KMS-11 (cell line): ENCODE measurements around the gene CRLF1.

Experiments
- H2AFZ ChIP-seq: fragments of 200-600 bp; sonication (generic); 2 replicates; pipeline ENCODE4 v1.6.1; 2016; ENCODE audit warnings: antibody characterized with exemption, mixed run types, low read depth
- H3K27ac ChIP-seq: fragments of 200-600 bp; sonication (generic); 2 replicates; pipeline ENCODE4 v1.6.1; 2016; ENCODE audit warnings: mild to moderate bottlenecking, mixed run types
- H3K27me3 ChIP-seq: fragments of 200-600 bp; sonication (generic); 2 replicates; pipeline ENCODE4 v1.6.1; 2017; ENCODE audit warnings: mild to moderate bottlenecking, low read depth, mixed run types, moderate library complexity; ENCODE audit not compliant: insufficient read depth
- H3K36me3 ChIP-seq: fragments of 200-600 bp; sonication (generic); 2 replicates; pipeline ENCODE4 v1.6.1; 2017; ENCODE audit warnings: mild to moderate bottlenecking, mixed run types; ENCODE audit not compliant: insufficient read depth
- H3K4me1 ChIP-seq: fragments of 200-600 bp; sonication (generic); 2 replicates; pipeline ENCODE4 v1.6.1; 2016; ENCODE audit warnings: mild to moderate bottlenecking, low read depth, mixed run types; ENCODE audit not compliant: poor library complexity, severe bottlenecking
- H3K4me2 ChIP-seq: fragments of 200-600 bp; sonication (generic); 2 replicates; pipeline ENCODE4 v1.7.0; 2016; ENCODE audit warnings: mild to moderate bottlenecking, mixed run types
- H3K4me3 ChIP-seq: fragments of 200-600 bp; sonication (generic); IDR thresholded peaks from 2 replicates; pipeline ENCODE4 v1.6.1; 2017; ENCODE audit warnings: low read depth, low read length, mixed read lengths; ENCODE audit not compliant: insufficient read depth
- H3K79me2 ChIP-seq: fragments of 200-600 bp; sonication (generic); 2 replicates; pipeline ENCODE4 v1.6.1; 2016; ENCODE audit warnings: low read depth, mixed run types; ENCODE audit not compliant: insufficient read depth
- H3K9ac ChIP-seq: fragments of 200-600 bp; sonication (generic); 2 replicates; pipeline ENCODE4 v1.6.1; 2016; ENCODE audit warnings: mild to moderate bottlenecking, mixed run types
- H4K20me1 ChIP-seq: fragments of 200-600 bp; sonication (generic); 2 replicates; pipeline ENCODE4 v1.6.1; 2016; ENCODE audit warnings: mild to moderate bottlenecking, mixed run types; ENCODE audit not compliant: insufficient read depth
- CTCF ChIP-seq: fragments of 200-600 bp; sonication (generic); conservative IDR thresholded peaks from 2 replicates; pipeline ENCODE4 v1.6.1; 2017; ENCODE audit warnings: low read depth, mild to moderate bottlenecking, antibody characterized with exemption, low read length, moderate library complexity, mixed read lengths

CRLF1 gene

DNA sequence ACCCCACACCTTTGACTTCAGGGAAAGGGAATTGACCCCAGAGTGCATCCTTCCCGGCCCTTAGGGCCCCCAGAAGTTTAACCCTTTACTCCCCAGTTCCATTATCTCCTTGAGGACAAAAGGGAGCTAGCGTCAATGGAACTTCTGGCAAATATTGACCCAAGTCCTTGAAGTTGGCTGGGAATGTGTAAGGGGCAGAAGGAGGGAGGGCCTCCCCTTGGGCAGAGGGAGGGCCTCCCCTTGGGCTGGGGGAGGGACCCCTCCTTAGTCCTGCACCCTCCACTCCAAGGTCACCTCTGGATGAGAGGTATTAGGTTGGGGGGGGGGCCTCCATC lies 3.1 kb upstream of the CRLF1 start:
- Histone ChIP-seq H3K4me1 (no peaks in the 10 kb centered on the region), H3K4me3 (no peak overlapping the region), H3K9ac (no peak overlapping the region), H4K20me1 (no peaks in the 10 kb centered on the region), H2AFZ (no peak overlapping the region), H3K27ac (no peak overlapping the region), H3K79me2 (no peaks in the 10 kb centered on the region), H3K36me3 (no peaks in the 10 kb centered on the region), H3K27me3 (peaks cover 90% of the 10 kb centered on the region), H3K4me2 (no peak overlapping the region)
- no peak for TF ChIP-seq CTCF

- TF ChIP-seq CTCF, result no peak
- Histone ChIP-seq H3K4me3 (no peak overlapping the region), H3K27me3 (peaks cover 90% of the 10 kb centered on the region), H3K79me2 (no peaks in the 10 kb centered on the region), H3K9ac (no peak overlapping the region), H3K27ac (no peak overlapping the region), H3K36me3 (no peaks in the 10 kb centered on the region), H3K4me2 (no peak overlapping the region), H4K20me1 (no peaks in the 10 kb centered on the region), H3K4me1 (no peaks in the 10 kb centered on the region), H2AFZ (no peak overlapping the region)
Observed at GRCh38 chr19:18608805-18609716, 2.5 kb upstream of the CRLF1 start.

DNA sequence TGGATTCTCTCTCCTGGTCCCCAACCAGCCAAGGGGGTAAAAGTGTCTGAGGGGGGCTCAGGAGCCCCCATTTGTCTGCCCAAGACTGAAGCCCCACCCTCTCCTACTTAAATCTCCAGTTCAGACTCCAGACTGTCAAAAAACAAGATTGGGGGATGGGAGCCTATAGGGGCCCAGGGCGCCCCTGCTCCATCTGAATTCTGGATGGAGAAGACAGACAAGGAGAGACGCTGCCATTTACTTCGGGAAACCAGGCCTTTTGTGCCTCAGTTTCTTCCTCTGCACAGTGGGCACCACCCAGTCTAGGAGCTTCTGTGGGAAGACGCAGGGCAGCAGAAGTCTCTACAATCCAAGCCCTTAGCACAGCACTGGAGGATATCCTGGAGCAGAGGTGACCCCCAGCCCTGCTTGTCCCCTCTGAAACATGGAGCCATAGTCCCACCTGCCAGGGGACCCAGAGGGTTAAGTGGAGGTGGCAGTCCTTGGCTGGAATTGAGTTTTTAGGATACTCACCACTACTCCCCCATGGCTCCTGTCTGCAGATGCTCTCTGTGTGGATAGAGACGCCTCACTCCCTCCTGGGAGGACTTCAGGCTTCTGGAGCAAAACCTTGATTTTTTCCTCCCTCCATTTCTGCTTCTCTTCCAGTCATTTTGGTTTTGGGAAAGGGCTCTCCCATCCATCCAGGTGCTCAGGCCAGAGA lies 1.7 kb upstream of the CRLF1 start:
- TF ChIP-seq CTCF, result no peak
- peaks cover 88% of the 10 kb centered on the region for H3K27me3 ChIP-seq
- H3K27ac ChIP-seq, result no peak overlapping the region
- H3K4me2 ChIP-seq, result no peak overlapping the region
- H3K79me2 ChIP-seq, result no peaks in the 10 kb centered on the region
- H3K4me3 ChIP-seq, result no peak overlapping the region
- H2AFZ ChIP-seq, result no peak overlapping the region
- H3K9ac ChIP-seq, result no peak overlapping the region
- no peaks in the 10 kb centered on the region for H3K36me3 ChIP-seq
- no peaks in the 10 kb centered on the region for H3K4me1 ChIP-seq
- no peaks in the 10 kb centered on the region for H4K20me1 ChIP-seq

DNA sequence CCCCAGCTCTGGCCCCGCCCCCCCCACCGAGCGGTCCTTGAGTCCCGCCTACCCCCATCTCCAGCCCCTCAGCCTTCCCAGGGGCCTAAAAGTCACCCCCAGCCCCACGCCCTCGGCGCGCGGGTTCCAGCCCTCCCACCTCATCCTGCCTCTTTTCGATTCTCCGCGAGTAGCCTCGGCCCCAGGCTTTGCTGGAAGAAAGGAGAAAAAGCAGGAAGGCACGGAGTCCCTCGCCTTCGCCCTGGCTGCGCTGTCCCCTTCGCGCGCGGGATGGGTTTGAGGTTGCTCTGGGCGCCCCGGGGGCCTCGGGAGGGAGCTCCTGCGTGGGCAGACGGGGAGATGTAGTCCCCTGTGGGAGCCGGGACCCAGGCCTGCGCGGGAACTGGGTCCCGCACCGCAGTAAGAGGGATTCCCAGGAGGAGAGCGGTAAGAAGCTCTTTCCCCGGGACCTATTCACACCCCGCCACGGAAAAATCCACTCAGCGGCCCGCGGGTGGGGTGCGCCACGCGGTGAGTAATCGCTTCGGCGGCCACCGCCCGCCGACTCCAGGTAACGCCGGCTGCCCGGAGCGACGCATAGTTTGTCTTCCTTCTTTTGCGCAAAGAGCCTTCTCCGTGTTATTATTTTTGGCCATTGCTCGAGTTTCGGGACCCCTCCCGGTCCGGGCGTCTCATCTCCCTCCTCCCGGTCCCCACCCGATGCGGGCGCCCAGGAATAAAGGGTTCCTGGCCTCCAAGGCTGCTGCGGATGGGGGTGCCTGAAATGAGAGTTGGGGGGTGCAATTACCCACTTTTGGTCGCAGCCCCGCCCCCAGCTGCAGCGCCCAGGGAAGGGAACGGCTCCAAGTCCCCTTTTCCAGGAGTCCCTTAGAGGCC lies 865 bp upstream of the CRLF1 start:
- Histone ChIP-seq H3K4me2 (no peak overlapping the region), H2AFZ (no peak overlapping the region), H3K4me1 (no peaks in the 10 kb centered on the region), H3K9ac (no peak overlapping the region), H3K36me3 (no peaks in the 10 kb centered on the region), H4K20me1 (no peaks in the 10 kb centered on the region), H3K79me2 (no peaks in the 10 kb centered on the region), H3K4me3 (no peak overlapping the region), H3K27ac (no peak overlapping the region), H3K27me3 (peaks cover 86% of the 10 kb centered on the region)
- TF ChIP-seq CTCF, result no peak
